ENCODE data around the gene PDE7B.

The PDE7B gene

DNA sequence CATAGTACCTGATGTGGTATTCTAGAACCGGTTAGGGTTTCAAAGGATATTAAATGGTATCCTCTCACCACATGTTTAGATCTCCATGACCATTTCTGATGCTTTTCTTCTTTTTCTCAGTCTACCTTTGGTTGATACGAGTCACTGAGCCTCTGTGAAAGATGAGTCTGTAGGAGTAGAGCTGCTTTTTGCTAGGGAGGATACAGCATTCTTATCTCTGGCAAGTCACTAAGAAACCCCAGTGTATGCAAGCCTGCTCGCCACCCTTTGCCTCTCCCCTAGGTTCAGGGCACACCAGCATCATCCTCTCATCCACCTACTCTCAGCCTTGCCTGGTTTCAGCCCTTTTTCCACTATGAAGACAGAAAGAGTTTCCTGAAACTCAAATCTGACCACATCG lies 308.7 kb downstream of the PDE7B start:
- DNase-seq, result no peak

DNA sequence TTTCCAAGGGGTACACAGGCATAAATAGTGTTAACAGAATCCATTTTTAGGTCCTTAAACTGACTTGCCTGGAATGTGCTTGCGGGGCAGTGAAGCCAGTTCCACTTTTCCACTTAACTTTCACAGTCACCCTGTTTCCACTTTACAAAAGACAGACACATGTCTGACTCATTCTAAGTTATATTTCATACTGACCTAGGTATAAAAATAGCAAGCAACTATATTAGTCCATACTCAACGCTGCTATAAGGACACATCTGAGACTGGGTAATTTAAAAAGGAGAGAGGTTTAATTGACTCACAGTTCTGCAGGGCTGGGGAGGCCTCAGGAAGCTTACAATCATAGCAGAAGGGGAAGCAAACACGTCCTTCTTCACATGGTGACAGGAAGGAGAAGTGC lies 310.4 kb downstream of the PDE7B start:
- DNase-seq, result no peak

DNA sequence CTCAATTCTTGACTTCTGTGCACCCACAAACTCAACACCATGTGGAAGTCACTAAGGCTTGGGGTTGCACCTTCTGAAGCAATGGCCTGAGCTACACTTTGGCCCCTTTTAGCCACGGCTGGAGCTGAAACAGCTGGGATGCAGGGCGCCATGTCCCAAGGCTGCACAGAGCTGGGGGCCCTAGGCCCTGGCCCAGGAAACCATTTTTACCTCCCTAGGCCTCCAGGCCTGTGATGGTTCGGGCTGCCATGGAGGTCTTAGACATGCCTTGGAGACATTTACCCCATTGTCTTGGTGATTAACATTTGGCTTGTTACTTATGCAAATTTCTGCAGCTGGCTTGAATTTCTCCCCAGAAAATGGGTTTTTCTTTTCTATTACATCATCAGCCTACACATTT lies 311.8 kb downstream of the PDE7B start:
- DNase-seq, result no peak

DNA sequence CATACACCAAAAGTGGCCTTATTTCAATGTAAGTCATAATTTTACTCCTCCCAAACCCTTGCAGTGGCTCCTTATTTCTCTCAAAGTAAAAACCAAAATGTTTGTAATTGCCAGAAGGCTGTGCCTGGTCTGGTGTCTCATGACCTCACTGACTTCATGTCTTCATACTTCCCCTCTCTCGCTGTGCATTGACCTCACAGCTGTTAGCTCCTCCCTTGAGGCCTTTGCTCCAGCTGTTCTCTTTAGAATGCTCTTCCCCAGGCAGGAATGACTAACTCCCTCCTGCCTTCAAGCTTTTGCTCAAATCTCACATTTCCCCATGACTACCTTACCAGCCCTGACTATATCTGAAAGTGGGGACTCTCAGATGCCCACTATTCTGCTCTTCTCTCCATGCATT lies 315.3 kb downstream of the PDE7B start:
- no peak for DNase-seq

DNA sequence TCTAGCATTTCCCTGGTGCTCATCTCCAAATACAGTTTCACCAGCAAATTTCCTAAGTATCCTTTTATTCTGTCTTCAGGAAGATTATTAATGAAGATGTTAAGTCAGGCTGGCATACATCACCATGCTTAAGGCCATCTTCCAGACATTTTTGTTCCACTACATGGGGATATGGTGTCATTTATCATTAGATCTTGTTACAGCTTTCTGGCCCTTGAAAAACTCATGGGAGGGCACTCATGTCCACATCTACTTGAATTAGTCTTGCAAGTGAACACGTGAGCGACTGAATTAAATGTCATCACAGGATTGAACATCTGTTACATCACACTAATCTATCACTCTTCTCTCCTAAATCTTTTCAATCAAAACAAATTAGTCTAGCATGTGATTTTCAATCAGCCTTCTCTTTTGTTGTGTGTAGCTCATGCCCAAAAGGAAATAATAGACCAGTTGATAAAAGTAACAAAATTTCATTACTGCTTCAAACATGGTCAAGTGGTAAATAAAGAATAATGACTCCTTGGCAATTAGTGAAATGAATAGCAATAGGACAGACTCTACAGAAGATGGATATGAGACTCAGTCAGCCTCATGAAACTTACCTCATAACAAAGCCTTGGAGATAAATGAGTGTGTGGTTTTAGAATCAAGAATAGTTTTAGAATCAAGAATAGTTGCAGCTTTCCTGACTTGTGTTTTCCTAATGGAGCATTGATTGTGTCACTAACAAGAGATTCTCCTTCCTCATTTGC lies 318.1 kb downstream of the PDE7B start:
- no peak for DNase-seq

DNA sequence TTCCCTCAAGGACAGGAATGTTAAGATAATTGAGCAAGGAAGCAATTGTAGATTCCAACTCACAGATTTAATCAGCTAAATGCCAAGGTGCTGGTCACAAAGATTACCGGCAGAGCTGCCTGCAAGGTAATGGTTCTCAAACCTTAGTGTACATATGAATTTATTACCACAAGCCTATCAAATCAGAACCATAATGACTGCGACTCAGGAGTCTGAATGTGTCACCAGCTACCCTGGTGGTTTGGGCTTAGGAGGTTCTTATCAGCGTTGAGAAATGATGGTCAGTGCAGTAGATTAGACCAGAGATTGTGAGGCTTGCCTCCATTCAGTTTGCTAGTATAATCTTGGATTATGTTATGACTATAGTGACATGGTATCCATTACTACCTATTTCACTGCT lies 319.7 kb downstream of the PDE7B start:
- DNase-seq, result no peak

DNA sequence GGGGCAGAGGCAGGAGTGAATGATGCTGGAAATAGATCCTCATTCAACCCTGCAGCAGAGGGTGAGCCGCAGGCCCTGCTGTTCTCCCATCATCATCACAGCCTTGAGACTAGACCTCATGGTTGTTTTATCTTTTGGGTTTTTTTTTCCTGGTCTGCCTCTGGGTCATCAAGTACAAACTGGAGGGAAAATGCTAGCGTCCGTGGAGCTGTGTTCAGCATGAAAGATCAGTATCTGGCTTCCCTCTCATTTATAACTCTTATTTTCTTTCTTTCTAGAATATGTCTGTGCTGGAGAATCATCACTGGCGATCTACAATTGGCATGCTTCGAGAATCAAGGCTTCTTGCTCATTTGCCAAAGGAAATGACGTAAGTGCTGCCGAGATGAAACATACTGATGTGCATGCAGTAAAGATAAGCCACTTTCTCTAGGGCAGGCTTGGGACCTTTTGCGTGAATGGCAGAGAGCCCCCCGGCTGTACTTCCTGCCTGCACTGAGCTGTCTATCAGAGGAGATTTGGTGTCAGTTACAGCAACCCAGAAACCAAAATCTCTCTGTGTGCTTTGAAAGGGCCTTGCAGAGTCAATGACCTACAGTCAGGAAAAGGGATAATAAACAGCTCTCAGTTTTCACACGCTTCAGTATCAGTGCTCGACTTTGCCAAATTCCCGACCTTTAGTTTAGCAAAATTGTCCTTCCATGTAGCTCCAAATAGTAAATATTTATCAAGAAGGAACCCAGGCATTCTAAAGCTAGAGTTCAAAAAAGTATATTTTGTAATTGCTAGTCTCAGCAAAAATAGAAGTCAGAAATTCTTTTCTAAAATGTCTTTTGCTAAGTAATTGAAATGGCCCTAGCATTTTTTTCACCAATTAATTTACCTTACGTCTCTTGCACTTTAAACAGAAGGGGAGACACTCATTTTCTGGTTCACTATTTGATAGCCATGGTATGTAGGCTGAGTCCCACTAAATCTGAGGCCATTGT lies 322.3 kb downstream of the PDE7B start:
- DNase-seq, result no peak

DNA sequence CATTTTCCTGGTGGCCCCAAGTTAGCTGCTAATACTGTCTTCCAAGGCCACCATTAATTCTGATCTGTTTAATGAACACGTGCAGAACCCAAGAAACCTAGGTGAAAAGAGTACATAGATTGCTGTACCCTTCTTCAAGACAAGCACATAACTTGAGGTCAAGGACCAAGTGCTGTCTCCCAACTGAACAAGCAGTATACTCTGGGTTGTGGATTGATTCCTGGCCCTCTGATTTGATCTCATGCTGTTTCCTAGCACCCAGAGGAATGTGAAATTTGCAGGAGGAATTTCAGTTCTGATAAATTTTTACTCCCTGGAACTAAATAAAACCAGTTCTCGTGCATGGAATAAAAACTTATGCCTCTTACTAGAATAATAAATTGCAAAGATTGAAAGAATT lies 323.0 kb downstream of the PDE7B start:
- no peak for DNase-seq

DNA sequence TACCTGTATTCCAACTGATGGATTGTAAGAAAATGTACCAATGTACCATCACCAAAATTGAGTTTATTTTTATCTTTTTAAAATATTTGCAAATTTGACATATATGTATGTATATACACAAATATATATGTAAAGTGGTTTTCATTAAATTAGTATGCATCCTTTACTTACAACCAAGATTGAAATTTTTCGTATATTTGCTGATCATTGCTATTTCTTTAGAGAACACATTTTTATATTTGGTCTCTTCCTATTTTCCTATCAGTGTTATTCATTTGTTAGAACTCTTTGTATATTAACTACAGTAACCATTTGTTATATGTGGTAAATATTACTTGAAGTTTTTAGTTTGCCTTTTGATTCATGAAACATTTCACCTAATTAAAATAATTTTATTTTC lies 324.4 kb downstream of the PDE7B start:
- no peak for DNase-seq

DNA sequence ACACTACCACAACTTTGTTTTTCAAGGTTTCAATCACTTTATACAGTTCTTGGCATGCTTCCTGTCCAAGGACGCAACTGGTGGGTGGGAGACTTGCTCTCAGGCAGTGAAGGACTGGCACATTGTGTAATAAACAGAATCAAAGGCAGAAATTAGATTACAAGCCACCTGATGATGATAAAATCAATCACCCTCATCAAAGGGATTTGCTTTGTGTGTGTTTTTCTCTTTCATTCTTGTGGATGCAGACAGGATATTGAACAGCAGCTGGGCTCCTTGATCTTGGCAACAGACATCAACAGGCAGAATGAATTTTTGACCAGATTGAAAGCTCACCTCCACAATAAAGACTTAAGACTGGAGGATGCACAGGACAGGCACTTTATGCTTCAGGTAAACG lies 327.2 kb downstream of the PDE7B start:
- DNase-seq, result no peak

DNA sequence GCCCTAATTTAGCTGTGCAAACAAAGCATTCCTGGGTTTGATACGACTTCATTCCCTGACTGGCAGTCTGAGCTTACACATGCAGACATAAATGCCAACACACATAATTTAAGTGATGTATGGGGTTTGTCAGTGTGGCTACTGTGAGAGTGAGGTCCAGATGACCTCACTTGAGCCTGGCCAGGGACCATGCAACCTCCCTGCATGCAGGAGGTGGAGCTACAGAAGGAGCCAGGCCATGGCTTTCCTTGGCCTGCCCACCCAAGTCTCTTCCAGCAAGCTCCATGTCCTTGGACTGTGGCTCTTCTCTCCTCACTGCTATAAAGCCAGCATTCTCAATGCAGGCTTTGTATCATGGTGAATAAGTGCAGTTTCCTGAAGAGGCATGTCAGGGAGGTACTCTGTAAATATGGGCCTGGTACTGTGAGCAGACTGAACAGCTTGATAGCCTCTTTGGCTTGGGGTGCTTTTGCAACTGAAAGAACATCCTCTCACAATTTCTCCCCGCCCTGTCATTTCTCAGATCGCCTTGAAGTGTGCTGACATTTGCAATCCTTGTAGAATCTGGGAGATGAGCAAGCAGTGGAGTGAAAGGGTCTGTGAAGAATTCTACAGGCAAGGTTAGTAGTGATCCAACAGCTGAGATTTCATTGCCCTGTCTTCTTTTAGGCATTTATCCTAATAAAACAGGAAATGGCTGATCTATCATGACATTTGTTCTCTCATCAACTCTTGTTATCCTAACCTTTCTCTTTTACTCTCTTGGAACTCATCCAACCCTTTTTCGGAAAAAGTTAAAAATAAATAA lies 329.4 kb downstream of the PDE7B start:
- DNase-seq, result no peak

DNA sequence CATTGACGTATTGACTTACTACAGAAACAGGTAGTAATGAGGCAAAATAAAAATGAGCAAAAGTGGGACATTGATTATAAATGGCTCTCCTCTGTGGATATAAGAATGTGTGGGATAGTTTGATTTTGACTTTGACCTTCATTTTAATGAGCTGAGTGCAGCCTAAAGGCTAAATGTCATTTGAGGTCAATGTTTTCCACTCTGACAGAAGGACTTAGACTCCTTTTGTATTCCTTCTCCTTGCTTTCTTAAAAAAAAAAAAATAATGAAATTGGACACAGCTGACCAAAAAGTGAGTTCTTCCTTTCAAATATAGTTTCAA lies 330.0 kb downstream of the PDE7B start:
- DNase-seq, result no peak

DNA sequence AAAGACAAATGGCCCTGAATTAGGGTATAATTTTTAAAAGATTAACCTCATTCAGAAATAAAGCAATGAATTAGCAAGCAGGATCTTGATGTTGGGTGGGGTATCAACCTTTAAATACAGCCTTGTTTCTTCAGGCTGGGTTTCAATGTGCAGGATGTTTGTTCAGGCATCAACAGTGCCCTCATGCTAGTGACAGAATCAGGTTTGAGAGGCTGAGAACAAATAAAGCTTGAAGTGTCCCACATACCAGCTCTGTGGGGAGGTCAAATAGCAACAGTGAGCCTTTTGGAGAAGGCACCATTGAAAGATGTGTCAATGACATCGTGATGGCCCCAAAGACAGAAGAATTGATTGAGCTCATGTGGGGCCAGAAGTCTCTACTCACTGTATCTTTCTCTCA lies 330.4 kb downstream of the PDE7B start:
- no peak for DNase-seq

DNA sequence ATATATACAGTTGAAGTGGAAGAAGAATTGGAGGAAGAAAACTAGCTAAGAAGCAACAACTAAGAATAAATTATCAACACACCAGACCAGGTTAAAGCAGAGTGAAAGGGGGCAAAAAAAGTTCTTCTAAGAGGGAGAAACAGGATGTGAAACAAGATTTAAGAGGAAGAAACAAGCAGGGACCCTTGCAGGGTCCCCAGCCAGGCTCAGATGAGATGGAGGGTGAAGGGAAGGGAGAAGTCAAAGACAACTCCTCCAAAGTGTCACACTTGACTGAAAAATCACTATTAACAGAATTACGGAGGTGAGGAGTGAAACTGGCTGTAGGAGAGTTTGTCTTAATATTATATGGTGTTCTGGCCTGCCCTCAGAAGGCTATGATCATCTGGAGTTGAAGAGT lies 333.2 kb downstream of the PDE7B start:
- DNase-seq, result no peak

DNA sequence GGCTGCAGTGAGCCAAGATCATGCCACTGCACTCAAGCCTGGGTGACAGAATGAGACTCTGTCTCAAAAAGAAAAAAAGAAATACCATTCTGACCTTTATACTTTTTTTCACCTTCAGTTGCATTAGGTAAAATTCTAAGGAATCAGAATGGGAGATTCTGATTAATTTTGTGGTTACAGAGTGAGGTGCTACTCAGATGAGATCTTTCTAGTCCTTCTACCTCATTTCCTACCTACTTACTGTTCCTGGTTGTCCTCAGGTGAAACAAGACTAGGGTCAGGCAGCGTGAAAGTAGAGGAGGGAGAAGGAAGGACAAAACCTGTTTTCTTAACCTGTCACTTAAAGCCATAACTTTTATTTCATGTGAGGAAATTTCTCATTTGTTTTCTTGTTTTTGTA lies 334.9 kb downstream of the PDE7B start:
- no peak for DNase-seq

DNA sequence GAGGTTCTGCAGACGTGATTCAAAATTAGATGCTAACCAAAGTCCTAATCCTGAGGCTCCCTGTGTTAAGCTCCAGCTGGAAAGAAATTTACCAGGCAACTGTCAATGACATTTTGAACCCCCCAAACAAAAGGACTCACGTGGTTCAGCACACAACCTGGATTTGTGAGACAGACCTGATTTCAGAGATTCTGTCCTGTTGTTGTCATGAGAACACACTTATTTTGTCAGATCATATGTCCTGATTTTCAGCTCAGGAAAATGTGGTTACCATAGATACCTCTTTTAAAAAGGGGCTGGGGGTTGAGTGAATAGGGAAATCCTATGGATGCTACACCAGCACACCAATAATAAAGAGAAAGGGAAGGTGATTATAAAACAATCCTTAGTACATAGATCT lies 337.0 kb downstream of the PDE7B start:
- DNase-seq, result no peak

DNA sequence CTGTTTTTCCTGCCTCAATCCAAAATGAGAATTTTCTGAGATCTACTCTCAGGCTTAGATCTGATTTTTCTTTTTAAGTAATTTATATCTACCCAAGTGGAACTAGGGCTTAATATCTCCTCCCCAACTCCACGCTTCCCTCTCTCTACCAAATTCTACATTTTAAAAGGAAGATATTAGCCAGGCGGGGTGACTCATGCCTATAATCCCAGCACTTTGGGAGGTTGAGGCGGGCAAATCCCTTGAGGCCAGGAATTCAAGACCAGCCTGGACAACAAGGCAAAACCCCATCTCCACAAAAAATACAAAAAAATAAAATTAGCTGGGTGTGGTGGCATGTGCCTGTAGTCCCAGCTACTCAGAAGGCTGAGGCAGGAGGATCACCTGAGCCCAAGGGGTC lies 337.6 kb downstream of the PDE7B start:
- no peak for DNase-seq

DNA sequence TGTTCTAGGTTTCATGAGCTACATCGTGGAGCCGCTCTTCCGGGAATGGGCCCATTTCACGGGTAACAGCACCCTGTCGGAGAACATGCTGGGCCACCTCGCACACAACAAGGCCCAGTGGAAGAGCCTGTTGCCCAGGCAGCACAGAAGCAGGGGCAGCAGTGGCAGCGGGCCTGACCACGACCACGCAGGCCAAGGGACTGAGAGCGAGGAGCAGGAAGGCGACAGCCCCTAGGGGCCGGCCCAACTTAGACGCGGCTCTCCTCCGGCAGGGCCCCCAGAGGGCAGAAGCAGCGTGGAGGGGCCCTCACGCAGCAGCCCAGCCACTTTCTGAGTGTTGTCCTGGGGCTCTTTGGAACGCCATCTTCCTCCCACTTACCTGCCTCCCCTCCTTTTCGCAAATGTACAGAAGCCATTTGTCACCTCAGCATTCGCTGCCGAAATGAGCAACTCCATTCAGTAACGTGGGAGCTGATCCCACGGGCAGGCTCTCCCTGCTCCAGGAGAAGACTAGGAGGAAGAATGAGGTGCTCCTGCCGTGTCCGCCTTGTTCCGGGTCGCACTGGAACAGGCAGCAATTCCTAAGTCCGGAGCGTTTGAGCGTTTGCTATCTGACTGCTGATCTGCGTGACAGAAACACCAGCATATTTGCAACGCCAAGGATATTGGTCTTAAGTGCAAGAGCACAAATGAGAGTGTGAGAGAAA lies 340.3 kb downstream of the PDE7B start:
- no peak for DNase-seq

DNA sequence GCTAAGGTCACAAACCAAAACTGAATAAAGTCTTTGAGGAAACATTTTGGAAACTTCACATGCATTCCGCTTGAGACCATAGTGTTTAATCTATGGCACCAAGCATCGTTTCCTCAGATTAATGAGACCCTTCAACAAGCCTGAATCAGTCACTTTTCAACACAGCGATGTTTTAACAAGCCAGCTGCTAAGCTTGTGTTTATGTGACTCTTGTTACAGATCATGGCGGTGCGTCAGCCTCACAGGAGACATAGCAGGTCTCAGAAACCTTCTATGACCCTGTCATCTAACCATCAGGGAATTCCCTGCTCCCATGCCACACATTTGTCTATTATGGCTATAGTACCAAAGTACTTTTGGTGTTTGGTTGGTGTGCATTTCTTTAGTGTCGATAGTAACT lies 341.4 kb downstream of the PDE7B start:
- DNase-seq, result no peak

DNA sequence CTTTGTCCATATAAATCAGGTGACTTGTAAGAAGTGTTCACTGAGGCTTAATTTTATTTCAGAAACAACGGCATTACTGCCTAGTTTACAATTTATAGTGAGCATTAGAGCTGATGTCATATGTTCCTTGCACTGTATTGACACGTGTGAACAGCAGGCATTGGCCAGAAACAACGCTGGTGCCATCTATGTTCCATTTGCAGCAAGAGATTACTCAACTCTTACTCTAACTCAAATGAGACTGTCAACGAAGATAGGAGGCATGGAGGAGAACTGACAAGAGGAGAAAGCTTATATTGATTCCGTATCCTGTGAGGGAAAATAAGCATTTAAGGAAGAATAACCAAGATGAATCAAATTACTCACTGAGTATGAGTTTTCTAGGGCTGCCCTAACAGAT lies 350.2 kb downstream of the PDE7B start:
- no peak for DNase-seq

DNA sequence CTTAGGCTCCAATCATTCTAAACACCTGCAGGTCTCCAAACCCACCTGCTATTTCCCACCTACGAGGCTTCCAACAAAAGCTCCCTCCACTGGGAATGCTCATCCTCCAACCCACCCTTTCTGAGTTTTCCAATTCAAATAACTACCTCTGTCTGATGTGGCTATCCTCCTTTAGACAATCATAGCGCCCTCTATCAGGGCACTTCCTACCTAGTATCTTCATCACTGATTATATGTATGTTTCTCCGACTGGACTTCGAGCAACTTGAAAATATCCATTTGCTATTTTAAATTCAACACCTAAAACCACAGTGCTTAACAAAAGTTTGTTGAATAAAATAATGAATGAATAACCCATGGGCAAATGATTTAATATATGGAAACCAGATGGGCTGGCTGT lies 357.3 kb downstream of the PDE7B start:
- DNase-seq, result no peak

DNA sequence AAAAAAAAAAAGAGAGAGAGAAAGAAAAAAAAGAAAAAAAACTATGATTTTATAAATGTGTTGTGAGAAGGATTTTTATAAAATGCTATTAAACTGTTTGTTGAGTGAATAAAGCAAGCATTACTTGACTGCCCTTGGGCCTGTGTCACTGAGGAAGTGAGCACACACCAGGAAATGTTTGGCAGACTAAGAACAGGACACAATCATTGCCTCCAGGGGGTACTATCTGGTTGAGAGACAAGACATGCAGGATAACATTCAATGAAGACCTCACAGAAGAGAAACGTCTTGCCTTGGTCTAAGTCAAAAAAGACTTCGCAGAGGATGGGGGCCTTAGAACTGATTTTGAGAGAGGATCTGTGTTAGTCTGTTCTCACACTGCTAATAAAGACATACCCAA lies 358.0 kb downstream of the PDE7B start:
- DNase-seq, result no peak

Data from hematopoietic multipotent progenitor cell treated with erythropoietin and hydrocortisone succinate and interleukin-3 and kit ligand, for 8 days (in vitro differentiated cells).